BJ (cell line): ENCODE data around the gene DNAAF8. TPM values are rescaled to one million over a fixed set of nuclear protein-coding genes. Genes with fewer than 3 reads are reported as not detected.
"Not testable (repeated sequence)": the region's sequence is repeated elsewhere in the genome, so short reads cannot be mapped to it uniquely, and the experiment has no call there.

Experiments used
- CTCF ChIA-PET: fragments of 350-600 bp; formaldehyde crosslinking; extraction: SDS; loops from one replicate; lab custom pipeline; 2021; ENCODE audit warnings: antibody characterized with exemption, inconsistent platforms; lab: Yijun Ruan, JAX
- POLR2A ChIA-PET: fragments of 300-600 bp; sonication (Branson Sonifier 250); formaldehyde crosslinking; extraction: SDS; loops from one replicate; lab custom pipeline; 2021; ENCODE audit warnings: antibody characterized with exemption; lab: Charles Lee
- DNase-seq: peaks from one replicate; pipeline ENCODE4 v3.0.0-alpha.2; 2011; ENCODE audit warnings: low read depth
- H3K27me3 ChIP-seq: 2 replicates; pipeline ENCODE4 v1.6.0; 2011; ENCODE audit warnings: low read length; ENCODE audit not compliant: control insufficient read depth, insufficient read depth
- H3K36me3 ChIP-seq: 2 replicates; pipeline ENCODE4 v1.5.1; 2011; ENCODE audit warnings: low read length; ENCODE audit not compliant: control insufficient read depth, insufficient read depth
- H3K4me3 ChIP-seq: 2 replicates; pipeline ENCODE4 v1.5.1; 2011; ENCODE audit warnings: low read depth, mild to moderate bottlenecking, control low read depth, low read length
- polyA plus RNA-seq: library from polyadenylated mRNA; depleted of rRNA; stranded (reverse); fragments of >200 nt; gene quantifications from 2 replicates; pipeline ENCODE4 v1.2.3, GENCODE V29; 2011
- TF ChIP-seq, protein P1 (sequence below): IDR thresholded peaks from 2 replicates; pipeline ENCODE4 v1.5.1; 2011; ENCODE audit warnings: low read depth, mild to moderate bottlenecking, control low read depth, inconsistent platforms, low read length, moderate library complexity; ENCODE audit not compliant: insufficient read depth

The DNAAF8 gene
- polyA plus RNA-seq, 1 experiment: 2.2 TPM

- peak; percentile 7 for DNase-seq
- ChIA-PET CTCF (interaction anchor here (0.8 to 1.3 kb wide), 3 partner anchors 12 to 332 kb away, joined by 3 to 5 read pairs (median 5); no protein-coding TSS in a partner anchor), POLR2A (interaction anchor here (0.6 kb wide), 1 partner anchor 208 kb away, joined by 3 read pairs; no protein-coding TSS in a partner anchor)
- TF ChIP-seq, protein P1, sequence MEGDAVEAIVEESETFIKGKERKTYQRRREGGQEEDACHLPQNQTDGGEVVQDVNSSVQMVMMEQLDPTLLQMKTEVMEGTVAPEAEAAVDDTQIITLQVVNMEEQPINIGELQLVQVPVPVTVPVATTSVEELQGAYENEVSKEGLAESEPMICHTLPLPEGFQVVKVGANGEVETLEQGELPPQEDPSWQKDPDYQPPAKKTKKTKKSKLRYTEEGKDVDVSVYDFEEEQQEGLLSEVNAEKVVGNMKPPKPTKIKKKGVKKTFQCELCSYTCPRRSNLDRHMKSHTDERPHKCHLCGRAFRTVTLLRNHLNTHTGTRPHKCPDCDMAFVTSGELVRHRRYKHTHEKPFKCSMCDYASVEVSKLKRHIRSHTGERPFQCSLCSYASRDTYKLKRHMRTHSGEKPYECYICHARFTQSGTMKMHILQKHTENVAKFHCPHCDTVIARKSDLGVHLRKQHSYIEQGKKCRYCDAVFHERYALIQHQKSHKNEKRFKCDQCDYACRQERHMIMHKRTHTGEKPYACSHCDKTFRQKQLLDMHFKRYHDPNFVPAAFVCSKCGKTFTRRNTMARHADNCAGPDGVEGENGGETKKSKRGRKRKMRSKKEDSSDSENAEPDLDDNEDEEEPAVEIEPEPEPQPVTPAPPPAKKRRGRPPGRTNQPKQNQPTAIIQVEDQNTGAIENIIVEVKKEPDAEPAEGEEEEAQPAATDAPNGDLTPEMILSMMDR: no peak
- Histone ChIP-seq H3K27me3 (no peaks in the 10 kb centered on the region), H3K36me3 (peaks cover 1% of the 10 kb centered on the region; the same call in 1 of the 2 replicates), H3K4me3 (peak overlapping the region; percentile 86)
Measured at GRCh38 chr16:4734730-4735535, 596 bp downstream of the DNAAF8 start.

DNA sequence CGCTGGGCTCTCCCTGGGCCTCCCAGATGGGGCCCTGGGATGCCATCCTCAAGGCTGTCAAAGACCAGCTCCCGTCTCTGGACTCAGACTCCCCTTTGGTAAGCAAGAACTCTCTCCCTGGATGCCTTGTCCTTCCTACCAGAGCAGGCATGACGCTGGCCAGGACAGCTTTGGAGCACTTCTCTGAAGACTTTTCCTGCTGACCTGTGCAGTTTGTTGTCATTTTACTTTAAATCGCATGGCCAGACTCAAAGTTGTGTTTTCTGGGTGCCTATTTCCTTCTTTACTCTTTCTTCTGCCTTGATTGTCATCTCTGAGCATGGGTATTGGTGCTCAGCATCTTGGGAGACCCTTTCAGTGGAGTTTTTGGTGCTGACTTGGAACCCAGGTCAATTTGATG is 2.2 kb downstream of the DNAAF8 start:
- TF ChIP-seq, protein P1: no peak
- POLR2A ChIA-PET: interaction anchor here (0.9 kb wide), 1 partner anchor 67 kb away, joined by 3 read pairs; no protein-coding TSS in a partner anchor
- DNase-seq: no peak
- Histone ChIP-seq H3K36me3 (no peaks in the 10 kb centered on the region; the same call in 1 of the 2 replicates), H3K27me3 (no peaks in the 10 kb centered on the region), H3K4me3 (no peak overlapping the region)
- CTCF ChIA-PET: interaction anchor here (1.0 kb wide), 1 partner anchor 11 kb away, joined by 3 read pairs; no protein-coding TSS in a partner anchor

GRCh38 chr16:4737545-4737944 is 3.2 kb downstream of the DNAAF8 start:
- no peaks in the 10 kb centered on the region; the same call in 1 of the 2 replicates for H3K36me3 ChIP-seq
- DNase-seq: no peak
- TF ChIP-seq, protein P1: no peak
- ChIA-PET CTCF (interaction anchor here (1.0 kb wide), 1 partner anchor 10 kb away, joined by 3 read pairs; no protein-coding TSS in a partner anchor), POLR2A (no interaction called here)
- H3K4me3 ChIP-seq: no peak overlapping the region
- H3K27me3 ChIP-seq: no peaks in the 10 kb centered on the region

GRCh38 chr16:4738370-4738769 is 4.0 kb downstream of the DNAAF8 start:
- H3K27me3 ChIP-seq, CTCF ChIA-PET, H3K4me3 ChIP-seq, DNase-seq, POLR2A ChIA-PET, H3K36me3 ChIP-seq: not testable (repeated sequence)

- Histone ChIP-seq H3K36me3 (no peaks in the 10 kb centered on the region; the same call in 1 of the 2 replicates), H3K4me3 (no peak overlapping the region), H3K27me3 (no peaks in the 10 kb centered on the region)
- CTCF ChIA-PET: no interaction called here
- POLR2A ChIA-PET: no interaction called here
- DNase-seq: no peak
- TF ChIP-seq, protein P1: no peak
Measured at GRCh38 chr16:4743226-4743878, 9.0 kb downstream of the DNAAF8 start.
